ENCODE results near the gene LRRC26.
"Not testable (repeated sequence)": the region's sequence is repeated elsewhere in the genome, so short reads cannot be mapped to it uniquely, and the experiment has no call there.

LRRC26 gene

GRCh38 chr9:137149363-137149762 lies 20.5 kb downstream of the LRRC26 start:
- DNase-seq, result no peak

- no peak for DNase-seq
These were observed 21.2 kb downstream of the LRRC26 start for GRCh38 chr9:137148661-137149060.

GRCh38 chr9:137148242-137148641 lies 21.6 kb downstream of the LRRC26 start:
- DNase-seq, result no peak

- no peak for DNase-seq
These were observed 22.1 kb downstream of the LRRC26 start for GRCh38 chr9:137147793-137148160.

GRCh38 chr9:137147091-137147792 lies 22.6 kb downstream of the LRRC26 start:
- DNase-seq, result no peak

- DNase-seq, result no peak
These were observed 23.3 kb downstream of the LRRC26 start for GRCh38 chr9:137146527-137146918.

GRCh38 chr9:137145731-137146526 lies 23.9 kb downstream of the LRRC26 start:
- DNase-seq, result no peak

- no peak for DNase-seq
These were observed 26.4 kb downstream of the LRRC26 start for GRCh38 chr9:137143459-137143858.

GRCh38 chr9:137141976-137142936 lies 27.6 kb downstream of the LRRC26 start:
- DNase-seq, result no peak

- no peak for DNase-seq
These were observed 28.6 kb downstream of the LRRC26 start for GRCh38 chr9:137141050-137141810.

- no peak for DNase-seq
These were observed 29.5 kb downstream of the LRRC26 start for GRCh38 chr9:137140151-137141012.

- no peak for DNase-seq
These were observed 30.2 kb downstream of the LRRC26 start for GRCh38 chr9:137139468-137140150.

GRCh38 chr9:137138722-137139467 lies 31.0 kb downstream of the LRRC26 start, which contains the start of gene GRIN1:
Gene GRIN1 (plus strand): TSS chr9:137139154. CDS start chr9:137139487, 333 bp downstream.
- DNase-seq, result no peak

GRCh38 chr9:137138058-137138721 lies 31.7 kb downstream of the LRRC26 start:
- no peak for DNase-seq

- no peak for DNase-seq
These were observed 32.8 kb downstream of the LRRC26 start for GRCh38 chr9:137136881-137137607.

- DNase-seq, result no peak
These were observed 33.5 kb downstream of the LRRC26 start for GRCh38 chr9:137136261-137136880.

GRCh38 chr9:137135154-137135553 lies 34.7 kb downstream of the LRRC26 start:
- DNase-seq, result not testable (repeated sequence)

GRCh38 chr9:137134191-137134590 lies 35.7 kb downstream of the LRRC26 start:
- no peak for DNase-seq
